ENCODE results near the gene PRL.

The PRL gene

DNA sequence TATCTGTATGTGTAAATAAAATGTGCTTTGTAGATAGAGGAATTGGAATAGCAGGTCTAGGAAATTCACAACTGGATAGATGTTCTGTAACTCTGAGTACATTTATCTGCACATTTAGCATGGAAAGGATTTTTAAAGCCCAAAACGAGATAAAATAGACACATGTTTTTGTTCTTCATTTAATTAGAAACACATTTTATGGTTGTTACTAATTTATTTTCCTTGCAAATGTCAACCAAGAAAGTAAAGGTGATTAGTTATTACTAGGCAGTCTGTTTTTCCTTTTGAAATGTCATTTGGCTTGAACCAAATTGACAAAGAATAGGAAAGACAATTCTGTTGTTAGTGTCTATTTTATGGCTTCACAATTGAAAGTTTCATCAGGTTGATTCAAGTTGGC is 769 bp downstream of the PRL start:
- no peaks in the 10 kb centered on the region for H3K27me3 ChIP-seq (ENCODE audit: insufficient read depth, low read length, poor library complexity)
- ATAC-seq (ENCODE audit: insufficient read depth, low read depth) (no peak), DNase-seq (no peak)
- no peak overlapping the region for H3K27ac ChIP-seq (ENCODE audit: low read length)
- H2AFZ ChIP-seq (ENCODE audit: low read depth, low read length), result no peak overlapping the region
- no peaks in the 10 kb centered on the region for H4K20me1 ChIP-seq (ENCODE audit: insufficient read depth, low read length)
- no peak overlapping the region for H3K4me2 ChIP-seq (ENCODE audit: insufficient read depth, low read length)
- no peaks in the 10 kb centered on the region for H3K9me3 ChIP-seq (ENCODE audit: insufficient read depth, low read length, severe bottlenecking)
- H3K4me3 ChIP-seq (ENCODE audit: low read depth in 1 of 2, low read length in 2 of 2), result no peak overlapping the region
- no peaks in the 10 kb centered on the region for H3K4me1 ChIP-seq (ENCODE audit: insufficient read depth, low read length)
- no peaks in the 10 kb centered on the region for H3K36me3 ChIP-seq (ENCODE audit: insufficient read depth, low read length)
- H3K9ac ChIP-seq (ENCODE audit: low read depth, low read length), result no peak overlapping the region
- no peaks in the 10 kb centered on the region for H3K79me2 ChIP-seq (ENCODE audit: insufficient read depth, low read length)
- TF ChIP-seq, protein P1, sequence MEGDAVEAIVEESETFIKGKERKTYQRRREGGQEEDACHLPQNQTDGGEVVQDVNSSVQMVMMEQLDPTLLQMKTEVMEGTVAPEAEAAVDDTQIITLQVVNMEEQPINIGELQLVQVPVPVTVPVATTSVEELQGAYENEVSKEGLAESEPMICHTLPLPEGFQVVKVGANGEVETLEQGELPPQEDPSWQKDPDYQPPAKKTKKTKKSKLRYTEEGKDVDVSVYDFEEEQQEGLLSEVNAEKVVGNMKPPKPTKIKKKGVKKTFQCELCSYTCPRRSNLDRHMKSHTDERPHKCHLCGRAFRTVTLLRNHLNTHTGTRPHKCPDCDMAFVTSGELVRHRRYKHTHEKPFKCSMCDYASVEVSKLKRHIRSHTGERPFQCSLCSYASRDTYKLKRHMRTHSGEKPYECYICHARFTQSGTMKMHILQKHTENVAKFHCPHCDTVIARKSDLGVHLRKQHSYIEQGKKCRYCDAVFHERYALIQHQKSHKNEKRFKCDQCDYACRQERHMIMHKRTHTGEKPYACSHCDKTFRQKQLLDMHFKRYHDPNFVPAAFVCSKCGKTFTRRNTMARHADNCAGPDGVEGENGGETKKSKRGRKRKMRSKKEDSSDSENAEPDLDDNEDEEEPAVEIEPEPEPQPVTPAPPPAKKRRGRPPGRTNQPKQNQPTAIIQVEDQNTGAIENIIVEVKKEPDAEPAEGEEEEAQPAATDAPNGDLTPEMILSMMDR (IDR thresholded peaks at IDR 0.05; ENCODE audit: borderline replicate concordance, extremely low read depth, low read length, poor library complexity, severe bottlenecking), result no peak
- TF ChIP-seq EZH2 (IDR thresholded peaks at IDR 0.05; ENCODE audit: borderline replicate concordance, low read depth, low read length, severe bottlenecking), result no peak

DNA sequence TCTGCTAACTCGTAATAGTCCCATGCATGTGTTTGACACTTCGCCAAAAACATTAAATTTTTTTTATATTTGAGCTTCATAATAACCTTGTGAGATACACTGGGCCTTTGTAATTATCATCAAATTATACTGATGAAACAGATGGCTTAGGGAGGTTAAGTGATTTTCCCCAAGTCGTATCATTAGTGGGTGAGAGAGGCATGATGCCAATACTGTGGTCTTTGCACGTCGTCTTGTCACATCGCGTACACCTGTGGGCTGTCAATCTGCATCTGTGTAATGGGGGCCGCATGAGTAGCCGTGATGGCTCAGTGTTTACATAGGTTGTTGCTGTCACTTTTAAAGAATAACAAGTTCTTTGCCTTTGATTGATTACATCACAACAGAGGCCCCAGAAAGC is 1.7 kb downstream of the PRL start:
- ATAC-seq (ENCODE audit: insufficient read depth, low read depth) (no peak), DNase-seq (no peak)
- Histone ChIP-seq H2AFZ (ENCODE audit: low read depth, low read length) (no peak overlapping the region), H3K9ac (ENCODE audit: low read depth, low read length) (no peak overlapping the region), H3K27ac (ENCODE audit: low read length) (no peak overlapping the region), H3K79me2 (ENCODE audit: insufficient read depth, low read length) (no peaks in the 10 kb centered on the region), H3K4me1 (ENCODE audit: insufficient read depth, low read length) (no peaks in the 10 kb centered on the region), H3K4me3 (ENCODE audit: low read depth in 1 of 2, low read length in 2 of 2) (no peak overlapping the region), H3K9me3 (ENCODE audit: insufficient read depth, low read length, severe bottlenecking) (no peaks in the 10 kb centered on the region), H3K27me3 (ENCODE audit: insufficient read depth, low read length, poor library complexity) (no peaks in the 10 kb centered on the region), H3K4me2 (ENCODE audit: insufficient read depth, low read length) (no peak overlapping the region), H3K36me3 (ENCODE audit: insufficient read depth, low read length) (no peaks in the 10 kb centered on the region), H4K20me1 (ENCODE audit: insufficient read depth, low read length) (no peaks in the 10 kb centered on the region)
- TF ChIP-seq, protein P1 (IDR thresholded peaks at IDR 0.05; ENCODE audit: borderline replicate concordance, extremely low read depth, low read length, poor library complexity, severe bottlenecking), result no peak
- no peak for TF ChIP-seq EZH2 (IDR thresholded peaks at IDR 0.05; ENCODE audit: borderline replicate concordance, low read depth, low read length, severe bottlenecking)

DNA sequence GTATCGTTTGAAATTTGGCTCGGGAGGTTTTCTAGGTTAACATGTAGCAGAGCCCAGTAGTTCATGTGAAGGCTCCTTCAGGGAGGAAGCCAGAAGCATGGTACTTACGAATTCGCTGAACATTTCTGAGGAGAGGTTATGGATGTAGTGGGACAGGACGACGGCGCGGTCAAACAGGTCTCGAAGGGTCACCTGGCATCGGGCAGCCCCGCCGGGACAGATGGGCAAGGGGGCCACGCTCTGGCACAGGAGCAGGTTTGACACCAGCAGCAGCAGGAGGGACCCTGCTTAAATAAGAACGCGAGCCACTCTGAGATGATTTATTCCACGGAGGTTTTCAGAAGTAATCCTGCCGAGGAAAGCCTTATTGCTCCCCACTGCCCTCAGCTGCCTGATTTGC is 2.5 kb downstream of the PRL start:
- H3K9me3 ChIP-seq (ENCODE audit: insufficient read depth, low read length, severe bottlenecking), result no peaks in the 10 kb centered on the region
- no peak overlapping the region for H2AFZ ChIP-seq (ENCODE audit: low read depth, low read length)
- TF ChIP-seq, protein P1 (IDR thresholded peaks at IDR 0.05; ENCODE audit: borderline replicate concordance, extremely low read depth, low read length, poor library complexity, severe bottlenecking), result no peak
- no peak for TF ChIP-seq EZH2 (IDR thresholded peaks at IDR 0.05; ENCODE audit: borderline replicate concordance, low read depth, low read length, severe bottlenecking)
- DNase-seq, result no peak
- no peaks in the 10 kb centered on the region for H4K20me1 ChIP-seq (ENCODE audit: insufficient read depth, low read length)
- no peaks in the 10 kb centered on the region for H3K4me1 ChIP-seq (ENCODE audit: insufficient read depth, low read length)
- no peaks in the 10 kb centered on the region for H3K36me3 ChIP-seq (ENCODE audit: insufficient read depth, low read length)
- ATAC-seq (ENCODE audit: insufficient read depth, low read depth), result no peak
- H3K9ac ChIP-seq (ENCODE audit: low read depth, low read length), result no peak overlapping the region
- H3K4me2 ChIP-seq (ENCODE audit: insufficient read depth, low read length), result no peak overlapping the region
- no peaks in the 10 kb centered on the region for H3K79me2 ChIP-seq (ENCODE audit: insufficient read depth, low read length)
- no peak overlapping the region for H3K27ac ChIP-seq (ENCODE audit: low read length)
- no peak overlapping the region for H3K4me3 ChIP-seq (ENCODE audit: low read depth in 1 of 2, low read length in 2 of 2)
- H3K27me3 ChIP-seq (ENCODE audit: insufficient read depth, low read length, poor library complexity), result no peaks in the 10 kb centered on the region

DNA sequence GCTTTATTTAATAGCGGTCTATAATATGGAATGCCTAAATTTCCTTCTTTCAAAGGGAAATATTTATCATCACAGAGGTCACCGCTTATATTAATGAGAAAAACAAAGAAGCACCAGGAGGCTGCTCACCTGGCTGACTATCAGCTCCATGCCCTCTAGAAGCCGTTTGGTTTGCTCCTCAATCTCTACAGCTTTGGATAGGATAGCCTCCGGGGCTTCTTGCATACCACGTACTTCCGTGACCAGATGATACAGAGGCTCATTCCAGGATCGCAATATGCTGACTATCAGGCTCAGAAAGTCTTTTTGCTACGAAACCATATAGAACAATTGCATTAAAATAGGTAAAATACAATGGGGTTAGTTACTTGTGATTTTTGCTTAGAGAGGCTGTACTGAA is 6.8 kb downstream of the PRL start:
- no peaks in the 10 kb centered on the region for H3K9me3 ChIP-seq (ENCODE audit: insufficient read depth, low read length, severe bottlenecking)
- H3K4me2 ChIP-seq (ENCODE audit: insufficient read depth, low read length), result no peak overlapping the region
- no peak for DNase-seq
- H3K27ac ChIP-seq (ENCODE audit: low read length), result no peak overlapping the region
- H3K9ac ChIP-seq (ENCODE audit: low read depth, low read length), result no peak overlapping the region
- no peaks in the 10 kb centered on the region for H4K20me1 ChIP-seq (ENCODE audit: insufficient read depth, low read length)
- TF ChIP-seq, protein P1 (IDR thresholded peaks at IDR 0.05; ENCODE audit: borderline replicate concordance, extremely low read depth, low read length, poor library complexity, severe bottlenecking), result no peak
- TF ChIP-seq EZH2 (IDR thresholded peaks at IDR 0.05; ENCODE audit: borderline replicate concordance, low read depth, low read length, severe bottlenecking), result no peak
- H3K36me3 ChIP-seq (ENCODE audit: insufficient read depth, low read length), result no peaks in the 10 kb centered on the region
- H3K79me2 ChIP-seq (ENCODE audit: insufficient read depth, low read length), result no peaks in the 10 kb centered on the region
- no peak overlapping the region for H2AFZ ChIP-seq (ENCODE audit: low read depth, low read length)
- ATAC-seq (ENCODE audit: insufficient read depth, low read depth), result no peak
- H3K4me3 ChIP-seq (ENCODE audit: low read depth in 1 of 2, low read length in 2 of 2), result no peak overlapping the region
- no peaks in the 10 kb centered on the region for H3K27me3 ChIP-seq (ENCODE audit: insufficient read depth, low read length, poor library complexity)
- no peaks in the 10 kb centered on the region for H3K4me1 ChIP-seq (ENCODE audit: insufficient read depth, low read length)

Measured in DND-41 (cell line).